Measurements from ENCODE around the gene ATP6V1G3.
"Not testable (repeated sequence)": the region's sequence is repeated elsewhere in the genome, so short reads cannot be mapped to it uniquely, and the experiment has no call there.

The ATP6V1G3 gene, protein sequence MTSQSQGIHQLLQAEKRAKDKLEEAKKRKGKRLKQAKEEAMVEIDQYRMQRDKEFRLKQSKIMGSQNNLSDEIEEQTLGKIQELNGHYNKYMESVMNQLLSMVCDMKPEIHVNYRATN

DNA sequence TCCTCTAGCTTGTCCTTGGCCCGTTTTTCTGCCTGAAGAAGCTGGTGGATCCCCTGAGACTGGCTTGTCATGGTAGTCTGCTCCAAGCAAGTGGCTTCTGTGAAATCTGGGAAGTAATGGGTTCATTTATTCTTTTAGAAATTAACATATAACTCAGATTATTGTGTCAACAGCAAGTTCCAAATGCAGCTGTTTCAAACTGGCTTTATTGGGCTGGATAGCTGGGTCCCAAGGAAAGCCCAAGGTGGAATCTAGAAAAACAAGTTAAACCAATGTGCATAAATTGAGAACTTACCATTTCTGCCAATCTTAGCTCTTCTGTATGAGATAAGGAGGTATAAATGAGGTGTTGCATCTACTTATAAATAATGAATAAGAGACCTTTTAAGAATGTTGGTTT, at the start of gene ATP6V1G3:
ATP6V1G3 (minus strand) TSS at position 101 of the 400 bp plus-strand sequence; CDS start at position 71, 30 bp downstream.
- DNase-seq (ENCODE audit: low read depth in 2 of 3, low spot score in 2 of 3) = no peak

- DNase-seq (ENCODE audit: low read depth in 2 of 3, low spot score in 2 of 3) = no peak
Measured at GRCh38 chr1:198588845-198589244, 48.4 kb upstream of the ATP6V1G3 start.

- no peak for DNase-seq (ENCODE audit: low read depth in 2 of 3, low spot score in 2 of 3)
Measured at GRCh38 chr1:198584163-198584562, 43.7 kb upstream of the ATP6V1G3 start.

- not testable (repeated sequence) for DNase-seq (ENCODE audit: low read depth in 2 of 3, low spot score in 2 of 3)
Measured at GRCh38 chr1:198583209-198583802, 42.8 kb upstream of the ATP6V1G3 start.

GRCh38 chr1:198577444-198577843, 37.0 kb upstream of the ATP6V1G3 start:
- DNase-seq (ENCODE audit: low read depth in 2 of 3, low spot score in 2 of 3) = no peak

GRCh38 chr1:198575798-198576641, 35.5 kb upstream of the ATP6V1G3 start:
- DNase-seq (ENCODE audit: low read depth in 2 of 3, low spot score in 2 of 3) = no peak

DNA sequence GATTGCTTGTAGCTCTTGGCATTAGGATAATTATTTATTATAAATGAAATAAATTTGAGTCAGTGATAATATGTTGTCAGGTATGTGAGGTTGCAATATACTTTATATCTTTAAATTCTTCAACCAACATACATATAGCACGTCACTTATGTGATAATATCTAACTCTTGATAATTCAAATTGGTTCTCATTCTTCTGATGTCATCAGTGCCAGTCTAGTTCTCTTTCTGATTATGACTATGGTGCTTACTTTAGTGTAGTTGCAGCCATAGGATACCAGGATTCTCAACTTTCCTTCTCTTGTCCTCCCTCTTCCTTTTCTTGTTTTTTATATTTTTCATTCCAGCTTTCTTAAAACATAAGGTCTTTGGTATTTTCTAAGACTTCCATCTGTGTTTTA, 34.8 kb upstream of the ATP6V1G3 start:
- DNase-seq (ENCODE audit: low read depth in 2 of 3, low spot score in 2 of 3) = no peak

- no peak for DNase-seq (ENCODE audit: low read depth in 2 of 3, low spot score in 2 of 3)
Measured at GRCh38 chr1:198574325-198574724, 33.8 kb upstream of the ATP6V1G3 start.

GRCh38 chr1:198564716-198565115, 24.2 kb upstream of the ATP6V1G3 start:
- DNase-seq (ENCODE audit: low read depth in 2 of 3, low spot score in 2 of 3) = no peak

DNA sequence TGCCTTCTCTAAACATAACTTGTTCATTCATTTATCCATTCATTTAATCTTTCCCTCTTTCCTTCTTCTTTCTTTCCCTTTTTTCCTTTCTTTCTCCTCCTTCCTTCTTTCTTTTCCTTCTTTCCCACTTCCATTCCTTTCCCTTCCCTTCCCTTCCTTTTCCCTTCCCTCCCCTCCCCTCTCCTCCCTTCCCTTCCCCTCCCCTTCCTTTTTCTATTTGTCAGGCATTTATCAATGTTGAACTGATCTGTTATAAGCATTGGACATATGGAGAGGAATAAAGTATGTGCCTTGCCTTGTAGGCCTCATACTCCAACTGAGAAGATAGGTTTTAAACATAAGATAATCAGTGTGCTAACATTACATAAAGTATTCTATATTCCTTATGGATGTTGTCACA, 23.7 kb upstream of the ATP6V1G3 start:
- no peak for DNase-seq (ENCODE audit: low read depth in 2 of 3, low spot score in 2 of 3)

DNA sequence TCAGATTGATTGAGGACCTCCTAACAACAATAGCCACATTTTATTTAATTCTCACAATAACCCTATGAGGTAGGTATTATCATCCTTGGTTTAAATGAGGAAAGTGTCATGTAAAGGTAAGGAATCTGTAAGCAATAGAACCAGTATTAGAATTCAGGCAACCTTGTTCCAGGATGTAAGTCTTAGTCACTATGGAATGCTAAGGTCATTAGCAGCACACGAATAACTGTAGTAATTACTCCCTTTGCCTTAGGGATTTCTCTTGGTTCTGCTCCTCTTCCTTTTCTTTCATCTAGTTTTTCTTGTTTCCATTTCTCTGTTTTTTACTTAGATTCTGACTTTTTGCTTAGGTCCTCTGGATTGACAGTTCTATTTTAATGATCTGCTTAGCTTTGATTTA, 23.1 kb upstream of the ATP6V1G3 start:
- no peak for DNase-seq (ENCODE audit: low read depth in 2 of 3, low spot score in 2 of 3)

GRCh38 chr1:198560161-198560560, 19.7 kb upstream of the ATP6V1G3 start:
- DNase-seq (ENCODE audit: low read depth in 2 of 3, low spot score in 2 of 3) = no peak

DNA sequence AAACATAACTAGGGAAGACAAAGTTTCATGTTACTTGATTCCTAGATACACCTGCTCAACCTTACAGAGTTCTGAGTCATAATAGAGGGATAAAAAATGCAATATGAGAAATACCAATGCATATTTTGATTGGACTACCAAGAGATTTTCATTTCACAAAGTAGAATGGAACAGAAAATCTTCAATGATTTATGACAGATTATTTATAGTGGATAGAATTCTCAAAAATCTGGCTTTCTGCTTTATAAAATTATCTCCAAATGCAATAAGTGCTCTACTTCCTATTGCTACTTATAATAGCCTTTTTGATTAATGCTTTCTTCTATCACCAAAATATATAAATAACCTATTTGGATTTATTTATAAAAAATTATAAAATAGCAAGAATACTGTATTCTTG, 18.9 kb upstream of the ATP6V1G3 start:
- no peak for DNase-seq (ENCODE audit: low read depth in 2 of 3, low spot score in 2 of 3)

GRCh38 chr1:198558402-198558801, 17.9 kb upstream of the ATP6V1G3 start:
- DNase-seq (ENCODE audit: low read depth in 2 of 3, low spot score in 2 of 3) = no peak

- DNase-seq (ENCODE audit: low read depth in 2 of 3, low spot score in 2 of 3) = peak in 1 of 3 experiments; percentile 10
Measured at GRCh38 chr1:198556971-198557370, 16.5 kb upstream of the ATP6V1G3 start.

GRCh38 chr1:198552668-198553416, 12.4 kb upstream of the ATP6V1G3 start:
- DNase-seq (ENCODE audit: low read depth in 2 of 3, low spot score in 2 of 3) = no peak

DNA sequence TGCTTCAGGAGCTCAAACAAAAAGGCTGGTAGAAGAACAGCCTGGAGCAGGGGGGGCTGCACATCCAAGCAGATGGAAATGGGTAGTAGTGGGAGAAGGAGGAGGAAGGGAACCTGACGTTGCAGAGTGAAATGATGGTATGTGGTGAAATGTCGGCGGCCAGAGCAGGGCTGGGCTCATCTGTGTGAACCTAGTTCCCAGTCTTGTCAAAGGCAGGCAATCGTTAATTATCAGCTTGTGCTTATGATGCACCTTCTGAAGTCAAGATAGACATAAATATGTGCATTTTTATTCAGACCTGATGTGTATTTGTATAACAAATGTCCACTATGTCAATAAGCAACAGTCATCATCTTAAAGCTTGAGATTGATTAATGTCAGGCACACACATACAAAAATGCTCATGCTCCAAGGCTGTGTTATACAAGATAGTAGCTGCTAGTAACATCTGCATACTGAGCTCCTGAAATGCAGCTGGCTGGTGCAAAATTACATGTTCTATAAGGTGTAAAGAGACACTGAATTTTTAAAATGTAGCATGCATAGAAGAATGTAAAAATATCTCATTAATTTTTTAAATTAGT, 10.6 kb upstream of the ATP6V1G3 start:
- no peak for DNase-seq (ENCODE audit: low read depth in 2 of 3, low spot score in 2 of 3)

DNA sequence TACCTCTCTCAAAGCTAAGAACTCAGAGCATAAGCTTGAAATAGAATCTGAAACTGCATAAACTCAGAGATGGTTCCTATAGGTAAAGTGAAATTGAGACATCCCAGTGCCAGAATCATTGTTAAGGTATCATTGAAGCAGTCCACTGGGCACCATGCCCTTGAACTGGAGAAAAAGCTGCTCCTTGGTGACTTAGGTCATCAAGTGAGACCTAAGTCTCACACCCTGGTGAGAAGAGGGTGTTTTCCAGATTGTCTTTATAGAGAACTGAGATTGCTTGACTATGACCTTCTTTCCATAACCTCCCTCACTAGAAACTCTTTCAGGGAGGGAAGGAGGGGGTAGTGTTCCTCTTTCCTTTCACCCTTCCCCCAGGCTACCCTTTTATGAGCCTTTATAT, 9.4 kb upstream of the ATP6V1G3 start:
- no peak for DNase-seq (ENCODE audit: low read depth in 2 of 3, low spot score in 2 of 3)

DNA sequence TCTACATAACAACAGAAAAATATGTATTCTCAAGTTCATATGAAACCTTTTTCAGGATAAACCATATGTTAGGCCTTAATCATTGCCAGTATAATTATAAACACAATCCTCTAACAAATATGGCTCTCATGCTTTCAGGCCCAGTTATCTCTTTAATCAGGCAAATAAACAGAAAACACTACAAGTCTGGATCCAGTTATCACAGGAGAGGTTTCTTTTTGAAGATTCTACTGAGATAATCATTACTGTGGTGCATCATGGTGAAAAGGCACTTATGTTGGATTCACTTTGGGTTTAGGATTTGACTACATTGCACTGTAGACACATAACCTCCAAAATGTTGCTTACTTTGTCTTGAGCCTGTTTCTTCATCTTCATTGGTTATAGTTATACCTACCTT, 8.4 kb upstream of the ATP6V1G3 start:
- DNase-seq (ENCODE audit: low read depth in 2 of 3, low spot score in 2 of 3) = no peak

DNA sequence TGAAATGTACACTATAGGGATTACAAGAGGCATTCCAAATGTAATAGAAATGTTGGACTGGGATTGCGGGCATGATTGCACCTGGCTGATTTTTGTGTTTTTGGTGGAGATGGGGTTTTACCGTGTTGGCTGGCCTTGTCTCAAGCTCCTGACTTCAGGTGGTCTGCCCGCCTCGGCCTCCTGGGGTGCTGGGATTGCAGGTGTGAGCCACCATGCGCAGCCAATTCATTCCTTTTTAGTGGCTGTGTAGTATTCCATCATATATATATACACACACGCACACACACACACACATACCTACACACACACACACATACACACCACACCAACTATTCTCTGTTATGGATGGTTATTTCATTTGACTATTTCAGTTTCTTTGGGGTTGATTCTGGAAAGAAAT, 4.7 kb upstream of the ATP6V1G3 start:
- no peak for DNase-seq (ENCODE audit: low read depth in 2 of 3, low spot score in 2 of 3)

GRCh38 chr1:198544265-198544664, 3.8 kb upstream of the ATP6V1G3 start:
- no peak for DNase-seq (ENCODE audit: low read depth in 2 of 3, low spot score in 2 of 3)
